ENCODE measurements around the gene LHX1.

DNA sequence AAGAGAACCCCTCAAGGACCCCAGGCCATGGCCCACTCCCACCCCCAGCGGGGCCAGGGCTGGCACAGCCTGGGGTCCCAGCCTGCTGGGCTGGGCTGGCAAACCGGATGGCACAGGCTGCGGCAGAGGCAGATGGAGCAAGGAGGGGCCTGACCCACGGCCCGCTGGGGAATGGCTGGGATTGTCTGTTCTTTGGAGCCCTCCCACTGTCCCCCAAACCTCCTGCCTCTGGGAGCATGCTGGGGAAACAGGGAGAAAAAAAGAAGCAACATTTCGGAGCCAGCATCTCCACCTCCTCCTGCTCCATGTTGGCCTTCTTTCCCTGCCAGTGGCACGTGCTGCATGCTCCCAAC is 37.1 kb upstream of the LHX1 start:
- TF ChIP-seq FOXK2 (IDR thresholded peaks at IDR 0.05) = no peak
- TF ChIP-seq SP1 (IDR thresholded peaks at IDR 0.05) = no peak
